Mesendoderm (in vitro differentiated cells): ENCODE measurements around the gene RESP18. TPM values are rescaled to one million over a fixed set of nuclear protein-coding genes. Genes with fewer than 3 reads are reported as not detected.

ENCODE experiments used
- small RNA-seq: library from polyadenylated mRNA; stranded (forward); fragments of <200 nt; extraction: miRNeasy Mini kit (QIAGEN cat#:217004); gene quantifications from one replicate; pipeline ENCODE3, GENCODE V24; 2013; ENCODE audit not compliant: insufficient read depth

The RESP18 gene

Small RNAs within 50 kb of the gene (small RNA-seq; reads per million reads assigned to genes)
- not detected for gene AC053503.3
- gene MIR153-1: 29.5 reads per million, percentile 93 among the genes with 10 or more reads in this experiment
